Body of pancreas (tissue), 4 donors: ENCODE measurements around the gene TIMM22. TPM values are rescaled to one million over a fixed set of nuclear protein-coding genes. Genes with fewer than 3 reads are reported as not detected.
A peak's percentile ranks its signal among the peaks of the same experiment; 100 is the strongest.
"Not testable (repeated sequence)": the region's sequence is repeated elsewhere in the genome, so short reads cannot be mapped to it uniquely, and the experiment has no call there.

Experiments
- ATAC-seq: fragments of 150-250 bp; one replicate; pipeline ENCODE4 v1.9.1; 2016
- DNase-seq, 4 donors: peaks; one replicate each; pipeline ENCODE4 v3.0.0-alpha.2; 2019
- H3K27ac ChIP-seq, 4 donors: fragments of 200-600 bp; sonication (generic); 1 replicate in 3 of 4; 2 replicates in 1 of 4; pipeline versions ENCODE4 v1.5.1 to v1.6.1; 2016 to 2019; ENCODE audit warnings: mild to moderate bottlenecking in 1 of 4, mixed read lengths in 1 of 4, moderate library complexity in 1 of 4
- H3K27me3 ChIP-seq, 2 donors: fragments of 200-600 bp; sonication (generic); one replicate each; pipeline ENCODE4 v1.6.0; 2016; ENCODE audit warnings: mild to moderate bottlenecking in 1 of 2
- H3K36me3 ChIP-seq, 2 donors: fragments of 200-600 bp; sonication (generic); replicated peaks in 1 of 2; 2 replicates each; pipeline ENCODE4 v1.5.1; 2016; ENCODE audit warnings: low read depth in 2 of 2; ENCODE audit not compliant: insufficient read depth in 1 of 2
- H3K4me1 ChIP-seq: fragments of 200-600 bp; sonication (generic); one replicate; pipeline ENCODE4 v1.6.0; 2016
- H3K4me3 ChIP-seq, 2 donors: fragments of 200-600 bp; sonication (generic); 1 replicate in 1 of 2; 2 replicates in 1 of 2; pipeline ENCODE4 v1.5.1; 2016 to 2019
- H3K9me3 ChIP-seq, 3 donors: fragments of 200-600 bp; sonication (generic); 1 replicate in 2 of 3; 2 replicates in 1 of 3; pipeline ENCODE4 v1.5.1; 2016
- CTCF ChIP-seq, 7 experiments: fragments of 450-650 bp in 4 of 7; fragments of 200-600 bp in 3 of 7; sonication (generic) in 3 of 7; IDR thresholded peaks; one replicate each; pipeline ENCODE4 v1.5.1; 2016 to 2019; ENCODE audit warnings: antibody characterized with exemption in 7 of 7
- POLR2A ChIP-seq, 3 donors: fragments of 450-650 bp; IDR thresholded peaks; one replicate each; pipeline ENCODE4 v1.6.1; 2016; ENCODE audit warnings: antibody characterized with exemption in 3 of 3, mild to moderate bottlenecking in 2 of 3
- WGBS, 2 donors: methylation state at CpG; one replicate each; pipeline ENCODE4 v1.1.5; 2017; 5-methylcytosine and 5-hydroxymethylcytosine counted together
- intact Hi-C: fragments of 100-400 bp; cut with DNase I; formaldehyde crosslinking; loops from one replicate; pipeline ENCODE4 v1.15.1; 2023
- total RNA-seq, 2 donors: library from RNA; depleted of rRNA; stranded (reverse); fragments of >200 nt; gene quantifications; one replicate each; pipeline ENCODE4 v1.1.0, GENCODE V29; 2016

TIMM22 gene
- total RNA-seq, 2 donors from 2014 or later: 4.3 to 9.3 TPM

GRCh38 chr17:987931-988330 lies 9.0 kb upstream of the TIMM22 start:
- Histone ChIP-seq H3K27me3 (no peaks in the 10 kb centered on the region), H3K4me3 (no peak overlapping the region), H3K36me3 (no peaks in the 10 kb centered on the region), H3K27ac (no peak overlapping the region), H3K4me1 (no peaks in the 10 kb centered on the region), H3K9me3 (no peaks in the 10 kb centered on the region)
- DNase-seq (no peak), ATAC-seq (no peak)
- intact Hi-C loops: loop anchor here (5.0 kb wide), 1 partner anchor 186 kb away; no protein-coding TSS in a partner anchor
- TF ChIP-seq POLR2A (IDR thresholded peaks at IDR 0.05) (no peak), CTCF (IDR thresholded peaks at IDR 0.05) (no peak)
- WGBS, 2 donors: 89% methylated on average over 15 of the region's 15 CpGs

- intact Hi-C loops: loop anchor here (5.0 kb wide), 1 partner anchor 186 kb away; no protein-coding TSS in a partner anchor
- Histone ChIP-seq H3K36me3 (no peaks in the 10 kb centered on the region), H3K4me3 (no peak overlapping the region), H3K27me3 (no peaks in the 10 kb centered on the region), H3K9me3 (no peaks in the 10 kb centered on the region), H3K27ac (no peak overlapping the region), H3K4me1 (no peaks in the 10 kb centered on the region)
- DNase-seq: no peak
- TF ChIP-seq CTCF (IDR thresholded peaks at IDR 0.05): no peak
- WGBS, 2 donors: 88 to 91% methylated on average over 9 to 11 of the region's 11 CpGs
- ATAC-seq: no peak
Observed at GRCh38 chr17:988561-988960, 8.4 kb upstream of the TIMM22 start.

GRCh38 chr17:992933-993332 lies 4.0 kb upstream of the TIMM22 start:
- 69 to 76% methylated on average over 10 to 13 of the region's 13 CpGs for WGBS, 2 donors
- Histone ChIP-seq H3K27ac (no peak overlapping the region), H3K4me1 (peaks cover 5% of the 10 kb centered on the region), H3K9me3 (no peaks in the 10 kb centered on the region), H3K27me3 (no peaks in the 10 kb centered on the region), H3K4me3 (no peak overlapping the region), H3K36me3 (no peaks in the 10 kb centered on the region)
- intact Hi-C loops: no loop called here
- DNase-seq: no peak
- no peak for ATAC-seq
- TF ChIP-seq POLR2A (IDR thresholded peaks at IDR 0.05) (no peak), CTCF (IDR thresholded peaks at IDR 0.05) (no peak)

GRCh38 chr17:995324-995723 lies 1.6 kb upstream of the TIMM22 start:
- H3K9me3 ChIP-seq, H3K4me3 ChIP-seq, H3K27me3 ChIP-seq, intact Hi-C loops, ATAC-seq, H3K36me3 ChIP-seq: not testable (repeated sequence)
- DNase-seq: peak in 1 of 4 donors; percentile 35
- 61 to 74% methylated on average over 8 of the region's 8 CpGs for WGBS, 2 donors
- peaks cover 14% of the 10 kb centered on the region for H3K4me1 ChIP-seq
- peak overlapping the region in 2 of 4 donors; percentile 61 to 96 for H3K27ac ChIP-seq

GRCh38 chr17:998111-998510 lies 1.2 kb downstream of the TIMM22 start:
- H3K4me3 ChIP-seq: no peak overlapping the region
- H3K27me3 ChIP-seq: no peaks in the 10 kb centered on the region
- no peaks in the 10 kb centered on the region for H3K9me3 ChIP-seq
- intact Hi-C loops: no loop called here
- TF ChIP-seq POLR2A (IDR thresholded peaks at IDR 0.05) (no peak), CTCF (IDR thresholded peaks at IDR 0.05) (no peak)
- DNase-seq: no peak
- no peaks in the 10 kb centered on the region for H3K36me3 ChIP-seq
- WGBS, 2 donors: 20 to 35% methylated on average over 2 of the region's 2 CpGs
- no peak overlapping the region for H3K27ac ChIP-seq
- no peak for ATAC-seq
- peaks cover 14% of the 10 kb centered on the region for H3K4me1 ChIP-seq
